ENCODE measurements around the gene ZNF827. TPM values are rescaled to one million over a fixed set of nuclear protein-coding genes. Genes with fewer than 3 reads are reported as not detected.

Gene ZNF827
- total and polyA plus RNA-seq, 2 experiments from 2014 or later, result 20.3 to 33.1 TPM

- Histone ChIP-seq H3K9me2 (ENCODE audit: insufficient read depth) (peaks cover 4% of the 10 kb centered on the region), H3K36me3 (ENCODE audit: insufficient read depth) (peaks cover 18% of the 10 kb centered on the region; the same call in 1 of the 2 replicates), H3K79me2 (replicated peaks; ENCODE audit: insufficient read depth) (no peaks in the 10 kb centered on the region; the same call in 1 of the 2 replicates), H3K27me3 (ENCODE audit: insufficient read depth) (no peaks in the 10 kb centered on the region), H3K4me1 (ENCODE audit: insufficient read depth) (peaks cover 3% of the 10 kb centered on the region; the same call in 1 of the 2 replicates), H2AFZ (no peak overlapping the region), H4K20me1 (replicated peaks; ENCODE audit: insufficient read depth) (0 out of 2 replicates have a peak, but pooled peaks cover 3% of the 10 kb centered on the region), H3K4me2 (no peak overlapping the region), H3K27ac (ENCODE audit: low read depth) (no peak overlapping the region), H3K4me3 (no peak overlapping the region), H3F3A (replicated peaks; ENCODE audit: low read depth) (no peaks in the 10 kb centered on the region)
- Mint-ChIP-seq H3K27ac (no peak overlapping the region), H3K27me3 (ENCODE audit: insufficient read depth, low read depth, poor library complexity) (peaks cover 2% of the 10 kb centered on the region), H3K36me3 (ENCODE audit: low read depth) (peaks cover 76% of the 10 kb centered on the region), H3K4me1 (peaks cover 9% of the 10 kb centered on the region; the same call in 2 of the 3 replicates), H3K9me3 (peaks cover 2% of the 10 kb centered on the region; the same call in 2 of the 3 replicates), H3K4me3 (no peak overlapping the region)
- TF ChIP-seq NANOG (IDR thresholded peaks at IDR 0.05; ENCODE audit: borderline replicate concordance) (no peak), REST (IDR thresholded peaks at IDR 0.05; ENCODE audit: unreplicated experiment) (no peak)
- ATAC-seq, result no peak
- no peak for DNase-seq (ENCODE audit: low spot score)
Measured at GRCh38 chr4:145816091-145816490, 122.5 kb downstream of the ZNF827 start.

GRCh38 chr4:145815626-145816025, 123.0 kb downstream of the ZNF827 start:
- no peak overlapping the region for H3K27ac ChIP-seq (ENCODE audit: low read depth)
- H3K36me3 Mint-ChIP-seq (ENCODE audit: low read depth), result peaks cover 80% of the 10 kb centered on the region
- ATAC-seq (no peak), DNase-seq (ENCODE audit: low spot score) (no peak)
- H3K79me2 ChIP-seq (replicated peaks; ENCODE audit: insufficient read depth), result no peaks in the 10 kb centered on the region; the same call in 1 of the 2 replicates
- peaks cover 2% of the 10 kb centered on the region for H3K27me3 Mint-ChIP-seq (ENCODE audit: insufficient read depth, low read depth, poor library complexity)
- H3K27ac Mint-ChIP-seq, result no peak overlapping the region
- no peak overlapping the region for H3K4me3 Mint-ChIP-seq
- H3K27me3 ChIP-seq (ENCODE audit: insufficient read depth), result no peaks in the 10 kb centered on the region
- H3K4me2 ChIP-seq, result no peak overlapping the region
- no peak overlapping the region for H2AFZ ChIP-seq
- H3K4me1 ChIP-seq (ENCODE audit: insufficient read depth), result no peaks in the 10 kb centered on the region; the same call in 1 of the 2 replicates
- H3K36me3 ChIP-seq (ENCODE audit: insufficient read depth), result peaks cover 18% of the 10 kb centered on the region; the same call in 1 of the 2 replicates
- peaks cover 6% of the 10 kb centered on the region; the same call in 2 of the 3 replicates for H3K4me1 Mint-ChIP-seq
- H4K20me1 ChIP-seq (replicated peaks; ENCODE audit: insufficient read depth), result 0 out of 2 replicates have a peak, but pooled peaks cover 3% of the 10 kb centered on the region
- H3F3A ChIP-seq (replicated peaks; ENCODE audit: low read depth), result no peaks in the 10 kb centered on the region
- H3K4me3 ChIP-seq, result no peak overlapping the region
- peaks cover 4% of the 10 kb centered on the region for H3K9me2 ChIP-seq (ENCODE audit: insufficient read depth)
- peaks cover 7% of the 10 kb centered on the region; the same call in 2 of the 3 replicates for H3K9me3 Mint-ChIP-seq
- TF ChIP-seq STAT1 (IDR thresholded peaks at IDR 0.05; ENCODE audit: unreplicated experiment) (no peak), ZNF114 (CRISPR knock-in tag; IDR thresholded peaks at IDR 0.05) (no peak), EZH2 (IDR thresholded peaks at IDR 0.05; ENCODE audit: low read depth, unreplicated experiment) (no peak), REST (IDR thresholded peaks at IDR 0.05; ENCODE audit: unreplicated experiment) (no peak), CTCF (conservative IDR thresholded peaks at IDR 0.05; ENCODE audit: low read depth in 2 of 2) (no peak)

Measured in GM23338 (cell line).